CD8-positive, alpha-beta memory T cell (primary cell): ENCODE results near the gene DDX51. TPM values are rescaled to one million over a fixed set of nuclear protein-coding genes. Genes with fewer than 3 reads are reported as not detected.

Source experiments
- CTCF ChIA-PET: fragments of 350-600 bp; sonication (Branson Sonifier 250); formaldehyde crosslinking; loops from one replicate; lab custom pipeline; 2021; ENCODE audit warnings: antibody characterized with exemption; lab: Charles Lee
- POLR2A ChIA-PET: fragments of 350-600 bp; sonication (Branson Sonifier 250); formaldehyde crosslinking; loops from one replicate; lab custom pipeline; 2021; ENCODE audit warnings: antibody characterized with exemption; lab: Charles Lee
- DNase-seq, 5 donors: peaks; one replicate each; pipeline versions ENCODE4 v3.0.0 to v3.0.0-alpha.2; 2020 to 2022; ENCODE audit warnings: mixed read lengths in 1 of 5
- H3K27ac ChIP-seq: one replicate; pipeline ENCODE4 v1.7.0; 2013; ENCODE audit warnings: low read depth, mild to moderate bottlenecking, low read length, moderate library complexity
- H3K27me3 ChIP-seq: 2 replicates; pipeline ENCODE4 v1.7.0; 2013; ENCODE audit warnings: low read length, mild to moderate bottlenecking; ENCODE audit not compliant: insufficient read depth, poor library complexity, severe bottlenecking
- H3K36me3 ChIP-seq: 2 replicates; pipeline ENCODE4 v1.7.0; 2013; ENCODE audit warnings: mild to moderate bottlenecking, low read length, moderate library complexity; ENCODE audit not compliant: insufficient read depth
- H3K4me1 ChIP-seq: 2 replicates; pipeline ENCODE4 v1.7.0; 2013; ENCODE audit warnings: mild to moderate bottlenecking, low read length, moderate library complexity; ENCODE audit not compliant: insufficient read depth
- H3K4me3 ChIP-seq: 2 replicates; pipeline ENCODE4 v1.7.0; 2013; ENCODE audit warnings: mild to moderate bottlenecking, low read length
- H3K9me3 ChIP-seq: 2 replicates; pipeline ENCODE4 v1.7.0; 2013; ENCODE audit warnings: mild to moderate bottlenecking, low read length
- H3K27ac Mint-ChIP-seq, 8 donors: one replicate each; pipeline ENCODE4 v1.8.0; 2020 to 2021; ENCODE audit warnings: mixed read lengths in 8 of 8, mild to moderate bottlenecking in 6 of 8, inconsistent platforms in 3 of 8, moderate library complexity in 3 of 8
- H3K27me3 Mint-ChIP-seq, 2 donors: one replicate each; pipeline ENCODE4 v1.8.0; 2020 to 2021; ENCODE audit warnings: mixed read lengths in 2 of 2, mild to moderate bottlenecking in 1 of 2, moderate library complexity in 1 of 2
- H3K36me3 Mint-ChIP-seq, 3 donors: one replicate each; pipeline ENCODE4 v1.8.0; 2020 to 2021; ENCODE audit warnings: mixed read lengths in 3 of 3, inconsistent platforms in 1 of 3, mild to moderate bottlenecking in 1 of 3
- H3K4me1 Mint-ChIP-seq, 3 donors: one replicate each; pipeline ENCODE4 v1.8.0; 2020 to 2021; ENCODE audit warnings: mixed read lengths in 3 of 3, inconsistent platforms in 1 of 3, mild to moderate bottlenecking in 1 of 3
- H3K4me3 Mint-ChIP-seq, 7 donors: one replicate each; pipeline ENCODE4 v1.8.0; 2020 to 2021; ENCODE audit warnings: mixed read lengths in 7 of 7, mild to moderate bottlenecking in 6 of 7, moderate library complexity in 4 of 7, inconsistent platforms in 2 of 7
- H3K9me3 Mint-ChIP-seq, 5 donors: one replicate each; pipeline ENCODE4 v1.8.0; 2020 to 2022; ENCODE audit warnings: mixed read lengths in 5 of 5, mild to moderate bottlenecking in 3 of 5, moderate library complexity in 2 of 5, inconsistent platforms in 1 of 5
- polyA plus RNA-seq: library from polyadenylated mRNA; unstranded; fragments of 300-500 nt; fragmentation: Illumina TruSeq; gene quantifications from one replicate; pipeline ENCODE4 v1.2.3, GENCODE V29; 2021
- total RNA-seq, 2 experiments: library from RNA; stranded (reverse); gene quantifications; one replicate each; pipeline ENCODE4 v1.2.3, GENCODE V29; 2021

DDX51 gene
- total and polyA plus RNA-seq, 3 experiments from 2014 or later, result 14.1 to 36.4 (median 35.2) TPM

GRCh38 chr12:132168311-132169031 lies 24.4 kb upstream of the DDX51 start:
- Mint-ChIP-seq H3K36me3 (no peaks in the 10 kb centered on the region), H3K9me3 (no peaks in the 10 kb centered on the region), H3K4me1 (peaks cover 8 to 19% (median 12%) of the 10 kb centered on the region in 3 donors), H3K4me3 (no peak overlapping the region), H3K27ac (no peak overlapping the region), H3K27me3 (peaks cover 6 to 7% of the 10 kb centered on the region in 2 donors)
- H3K27ac ChIP-seq, result no peak overlapping the region
- peak in 1 of 5 donors; percentile 41 for DNase-seq
- H3K4me3 ChIP-seq, result no peak overlapping the region
- no peaks in the 10 kb centered on the region for H3K36me3 ChIP-seq
- H3K4me1 ChIP-seq, result peaks cover 20% of the 10 kb centered on the region
- POLR2A ChIA-PET, result no interaction called here
- CTCF ChIA-PET, result interaction anchor here (0.8 kb wide), 1 partner anchor 17 kb away, joined by 3 read pairs; no protein-coding TSS in a partner anchor
- H3K27me3 ChIP-seq, result no peaks in the 10 kb centered on the region
- no peaks in the 10 kb centered on the region for H3K9me3 ChIP-seq

- H3K36me3 ChIP-seq, result no peaks in the 10 kb centered on the region
- ChIA-PET POLR2A (no interaction called here), CTCF (interaction anchor here (0.8 kb wide), 1 partner anchor 18 kb away, joined by 3 read pairs; no protein-coding TSS in a partner anchor)
- H3K27ac ChIP-seq, result no peak overlapping the region
- H3K9me3 Mint-ChIP-seq, result no peaks in the 10 kb centered on the region
- no peaks in the 10 kb centered on the region for H3K27me3 ChIP-seq
- no peak overlapping the region for H3K4me3 ChIP-seq
- H3K27me3 Mint-ChIP-seq, result peaks cover 0 to under 1% of the 10 kb centered on the region in 2 donors
- peaks cover 20% of the 10 kb centered on the region for H3K4me1 ChIP-seq
- peak overlapping the region in 1 of 8 donors; percentile 91 for H3K27ac Mint-ChIP-seq
- H3K9me3 ChIP-seq, result no peaks in the 10 kb centered on the region
- DNase-seq, result peak in 1 of 5 donors; percentile 39
- peaks cover 7 to 19% (median 8%) of the 10 kb centered on the region in 3 donors for H3K4me1 Mint-ChIP-seq
- H3K36me3 Mint-ChIP-seq, result no peaks in the 10 kb centered on the region
- H3K4me3 Mint-ChIP-seq, result no peak overlapping the region
Measured at GRCh38 chr12:132167611-132168310, 23.6 kb upstream of the DDX51 start.

- no peaks in the 10 kb centered on the region for H3K9me3 ChIP-seq
- H3K36me3 ChIP-seq, result no peaks in the 10 kb centered on the region
- H3K27me3 ChIP-seq, result no peaks in the 10 kb centered on the region
- Mint-ChIP-seq H3K4me3 (no peak overlapping the region), H3K27me3 (no peaks in the 10 kb centered on the region), H3K9me3 (no peaks in the 10 kb centered on the region), H3K36me3 (no peaks in the 10 kb centered on the region), H3K27ac (peak overlapping the region in 1 of 8 donors; percentile 70), H3K4me1 (peaks cover 7 to 24% (median 8%) of the 10 kb centered on the region in 3 donors)
- no peak overlapping the region for H3K27ac ChIP-seq
- DNase-seq, result peak in 1 of 5 donors; percentile 26
- POLR2A ChIA-PET, result no interaction called here
- CTCF ChIA-PET, result no interaction called here
- H3K4me1 ChIP-seq, result peaks cover 27% of the 10 kb centered on the region
- no peak overlapping the region for H3K4me3 ChIP-seq
Measured at GRCh38 chr12:132166801-132167591, 22.9 kb upstream of the DDX51 start.

- Histone ChIP-seq H3K27me3 (no peaks in the 10 kb centered on the region), H3K27ac (no peak overlapping the region), H3K36me3 (no peaks in the 10 kb centered on the region), H3K4me1 (peaks cover 27% of the 10 kb centered on the region), H3K9me3 (no peaks in the 10 kb centered on the region), H3K4me3 (no peak overlapping the region)
- POLR2A ChIA-PET, result no interaction called here
- Mint-ChIP-seq H3K27ac (no peak overlapping the region), H3K4me1 (peaks cover 7 to 24% (median 8%) of the 10 kb centered on the region in 3 donors), H3K9me3 (no peaks in the 10 kb centered on the region), H3K4me3 (no peak overlapping the region), H3K36me3 (no peaks in the 10 kb centered on the region), H3K27me3 (no peaks in the 10 kb centered on the region)
- no peak for DNase-seq
- CTCF ChIA-PET, result no interaction called here
Measured at GRCh38 chr12:132166093-132166492, 22.0 kb upstream of the DDX51 start.

- no peak overlapping the region for H3K4me3 ChIP-seq
- no peaks in the 10 kb centered on the region for H3K9me3 ChIP-seq
- Mint-ChIP-seq H3K36me3 (no peaks in the 10 kb centered on the region), H3K27ac (no peak overlapping the region), H3K27me3 (no peaks in the 10 kb centered on the region), H3K4me1 (peaks cover 7 to 24% (median 8%) of the 10 kb centered on the region in 3 donors), H3K4me3 (no peak overlapping the region), H3K9me3 (no peaks in the 10 kb centered on the region)
- ChIA-PET CTCF (no interaction called here), POLR2A (no interaction called here)
- DNase-seq, result no peak
- H3K27ac ChIP-seq, result no peak overlapping the region
- H3K27me3 ChIP-seq, result no peaks in the 10 kb centered on the region
- H3K36me3 ChIP-seq, result no peaks in the 10 kb centered on the region
- H3K4me1 ChIP-seq, result peaks cover 27% of the 10 kb centered on the region
Measured at GRCh38 chr12:132165584-132165983, 21.5 kb upstream of the DDX51 start.

- H3K4me1 Mint-ChIP-seq, result peaks cover 7 to 24% (median 8%) of the 10 kb centered on the region in 3 donors
- H3K27ac Mint-ChIP-seq, result no peak overlapping the region
- CTCF ChIA-PET, result no interaction called here
Measured at GRCh38 chr12:132164426-132164825, 20.3 kb upstream of the DDX51 start.

GRCh38 chr12:132163911-132164288 lies 19.8 kb upstream of the DDX51 start:
- ChIA-PET CTCF (interaction anchor here (1.9 kb wide), 1 partner anchor 25 kb away, joined by 5 read pairs; no protein-coding TSS in a partner anchor), POLR2A (no interaction called here)
- H3K4me3 ChIP-seq, result no peak overlapping the region
- H3K36me3 Mint-ChIP-seq, result no peaks in the 10 kb centered on the region
- H3K9me3 ChIP-seq, result no peaks in the 10 kb centered on the region
- H3K4me3 Mint-ChIP-seq, result peak overlapping the region in 2 of 7 donors; percentile 14 to 15
- H3K9me3 Mint-ChIP-seq, result no peaks in the 10 kb centered on the region
- peaks cover 7 to 24% (median 8%) of the 10 kb centered on the region in 3 donors for H3K4me1 Mint-ChIP-seq
- no peak for DNase-seq
- H3K27ac ChIP-seq, result no peak overlapping the region
- no peaks in the 10 kb centered on the region for H3K36me3 ChIP-seq
- H3K27me3 Mint-ChIP-seq, result no peaks in the 10 kb centered on the region
- H3K4me1 ChIP-seq, result peaks cover 27% of the 10 kb centered on the region
- H3K27me3 ChIP-seq, result no peaks in the 10 kb centered on the region
- peak overlapping the region in 2 of 8 donors; percentile 4 to 12 for H3K27ac Mint-ChIP-seq

More at GRCh38 chr12:132164426-132164825, 20.3 kb upstream of the DDX51 start:
- no peaks in the 10 kb centered on the region for H3K36me3 ChIP-seq
- Mint-ChIP-seq H3K27me3 (no peaks in the 10 kb centered on the region), H3K36me3 (no peaks in the 10 kb centered on the region), H3K4me3 (peak overlapping the region in 1 of 7 donors; percentile 14), H3K9me3 (no peaks in the 10 kb centered on the region)
- H3K27ac ChIP-seq, result no peak overlapping the region
- H3K9me3 ChIP-seq, result no peaks in the 10 kb centered on the region
- no peaks in the 10 kb centered on the region for H3K27me3 ChIP-seq
- H3K4me1 ChIP-seq, result peaks cover 27% of the 10 kb centered on the region
- POLR2A ChIA-PET, result no interaction called here
- DNase-seq, result no peak
- H3K4me3 ChIP-seq, result no peak overlapping the region
